ENCODE data around the gene GPX7.

DNA sequence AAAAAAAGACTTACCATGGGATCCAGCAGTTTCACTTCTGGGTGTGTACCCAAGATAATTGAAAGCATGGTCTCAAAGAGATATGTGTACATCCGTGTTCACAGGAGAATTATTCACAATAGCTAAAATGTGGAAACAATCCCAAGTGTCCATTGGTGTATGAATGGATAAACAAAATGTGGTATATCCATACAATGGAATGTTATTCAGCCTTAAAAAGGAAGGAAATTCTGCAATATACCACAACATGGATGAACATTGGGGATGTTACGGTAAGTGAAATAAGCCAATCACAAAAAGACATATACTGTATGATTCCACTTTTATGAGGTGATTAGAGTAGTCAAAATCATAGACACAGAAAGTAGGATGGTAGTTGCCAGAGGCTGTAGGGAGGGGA is 42.3 kb upstream of the GPX7 start:
- TF ChIP-seq EP300 (conservative IDR thresholded peaks at IDR 0.05; ENCODE audit: poor library complexity, severe bottlenecking) (no peak), CTCF (IDR thresholded peaks at IDR 0.05; ENCODE audit: poor library complexity, severe bottlenecking) (no peak), TAF1 (IDR thresholded peaks at IDR 0.05; ENCODE audit: low read depth) (no peak)

Data from neural cell (in vitro differentiated cells).